ENCODE results near the gene C10orf71. TPM values are rescaled to one million over a fixed set of nuclear protein-coding genes. Genes with fewer than 3 reads are reported as not detected.

The C10orf71 gene
- total RNA-seq, 2 donors from 2014 or later: 0.15 TPM; not detected in 1

DNA sequence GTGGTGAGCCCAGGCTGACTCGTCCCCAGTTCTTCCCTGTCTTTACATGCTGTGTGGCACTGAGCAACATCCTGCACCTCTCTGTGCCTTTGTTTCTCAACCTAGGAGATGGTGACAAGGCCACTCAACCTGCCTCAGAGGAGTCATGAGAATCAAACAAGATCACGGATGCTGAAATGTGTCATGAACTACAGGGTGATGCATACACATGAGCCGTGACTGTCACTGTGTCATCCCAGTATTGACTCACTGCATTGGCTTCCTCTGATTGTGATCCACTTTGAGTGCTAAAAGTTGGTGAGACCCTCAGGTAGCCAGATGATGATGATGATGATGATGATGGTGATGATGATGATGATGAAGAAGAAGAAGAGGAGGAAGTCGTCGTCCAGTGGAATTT lies 11.5 kb downstream of the C10orf71 start:
- H3K27ac Mint-ChIP-seq: no peak overlapping the region
- H3K4me3 ChIP-seq (ENCODE audit: low read length): no peak overlapping the region
- 91 to 100% methylated on average over 3 to 5 of the region's 5 CpGs for WGBS, 2 experiments (ENCODE audit: insufficient coverage in 1 of 2, insufficient read length in 1 of 2)
- H3K27me3 ChIP-seq (ENCODE audit: control insufficient read depth, insufficient read depth, low read length, poor library complexity, severe bottlenecking): no peaks in the 10 kb centered on the region
- H3K9ac ChIP-seq (ENCODE audit: extremely low read depth, low read length, poor library complexity, severe bottlenecking): no peak overlapping the region
- H3K27ac ChIP-seq (ENCODE audit: low read depth, low read length): no peak overlapping the region
- H3K4me1 ChIP-seq (ENCODE audit: control insufficient read depth, insufficient read depth, low read length): no peaks in the 10 kb centered on the region
- H3K4me1 Mint-ChIP-seq: no peaks in the 10 kb centered on the region
- H3K9me3 Mint-ChIP-seq: no peaks in the 10 kb centered on the region
- TF ChIP-seq, protein P1, sequence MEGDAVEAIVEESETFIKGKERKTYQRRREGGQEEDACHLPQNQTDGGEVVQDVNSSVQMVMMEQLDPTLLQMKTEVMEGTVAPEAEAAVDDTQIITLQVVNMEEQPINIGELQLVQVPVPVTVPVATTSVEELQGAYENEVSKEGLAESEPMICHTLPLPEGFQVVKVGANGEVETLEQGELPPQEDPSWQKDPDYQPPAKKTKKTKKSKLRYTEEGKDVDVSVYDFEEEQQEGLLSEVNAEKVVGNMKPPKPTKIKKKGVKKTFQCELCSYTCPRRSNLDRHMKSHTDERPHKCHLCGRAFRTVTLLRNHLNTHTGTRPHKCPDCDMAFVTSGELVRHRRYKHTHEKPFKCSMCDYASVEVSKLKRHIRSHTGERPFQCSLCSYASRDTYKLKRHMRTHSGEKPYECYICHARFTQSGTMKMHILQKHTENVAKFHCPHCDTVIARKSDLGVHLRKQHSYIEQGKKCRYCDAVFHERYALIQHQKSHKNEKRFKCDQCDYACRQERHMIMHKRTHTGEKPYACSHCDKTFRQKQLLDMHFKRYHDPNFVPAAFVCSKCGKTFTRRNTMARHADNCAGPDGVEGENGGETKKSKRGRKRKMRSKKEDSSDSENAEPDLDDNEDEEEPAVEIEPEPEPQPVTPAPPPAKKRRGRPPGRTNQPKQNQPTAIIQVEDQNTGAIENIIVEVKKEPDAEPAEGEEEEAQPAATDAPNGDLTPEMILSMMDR (conservative IDR thresholded peaks at IDR 0.05): no peak
- no peak for DNase-seq
- no peak overlapping the region for H3K4me3 Mint-ChIP-seq
- no peaks in the 10 kb centered on the region for H3K36me3 Mint-ChIP-seq (ENCODE audit: low read depth)
- H3K9me3 ChIP-seq (ENCODE audit: control insufficient read depth, low read length): no peaks in the 10 kb centered on the region
- H3K36me3 ChIP-seq (ENCODE audit: control insufficient read depth, insufficient read depth, low read length): no peaks in the 10 kb centered on the region
- H3K27me3 Mint-ChIP-seq (ENCODE audit: insufficient read depth): no peaks in the 10 kb centered on the region

DNA sequence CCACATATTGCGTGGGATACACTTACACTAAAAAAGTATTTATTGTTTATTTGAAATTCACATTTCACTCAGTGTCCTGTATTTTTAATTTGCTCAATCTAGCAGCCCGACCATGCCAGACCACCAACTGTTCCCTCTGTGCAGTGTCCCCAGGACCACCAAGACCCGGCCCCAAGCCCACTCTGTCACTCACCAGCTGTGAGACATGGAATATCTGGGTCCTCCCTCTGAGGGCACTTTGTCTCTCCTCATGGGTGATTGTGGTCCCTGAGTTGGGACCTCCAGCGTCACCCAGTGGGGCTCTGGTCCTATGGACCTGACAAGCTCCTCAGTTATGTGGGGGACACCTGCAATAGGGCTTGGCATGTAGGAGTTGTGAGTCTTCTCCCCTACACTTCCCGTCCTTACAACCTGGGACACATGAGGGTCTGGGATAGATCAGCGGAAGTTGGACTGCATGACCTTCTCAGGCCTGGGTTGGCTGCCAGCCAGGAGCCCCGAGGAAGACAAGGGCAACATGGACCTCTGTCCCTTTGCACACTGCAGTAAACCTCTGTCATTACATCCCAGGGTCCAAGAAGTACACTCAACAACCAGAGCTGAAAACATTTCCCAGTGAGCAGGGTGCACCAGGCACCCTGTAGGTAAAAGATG lies 12.1 kb downstream of the C10orf71 start:
- Mint-ChIP-seq H3K27me3 (ENCODE audit: insufficient read depth) (no peaks in the 10 kb centered on the region), H3K4me1 (no peaks in the 10 kb centered on the region), H3K4me3 (no peak overlapping the region), H3K27ac (no peak overlapping the region), H3K36me3 (ENCODE audit: low read depth) (no peaks in the 10 kb centered on the region), H3K9me3 (no peaks in the 10 kb centered on the region)
- Histone ChIP-seq H3K36me3 (ENCODE audit: control insufficient read depth, insufficient read depth, low read length) (no peaks in the 10 kb centered on the region), H3K4me3 (ENCODE audit: low read length) (no peak overlapping the region), H3K9ac (ENCODE audit: extremely low read depth, low read length, poor library complexity, severe bottlenecking) (no peak overlapping the region), H3K9me3 (ENCODE audit: control insufficient read depth, low read length) (no peaks in the 10 kb centered on the region), H3K4me1 (ENCODE audit: control insufficient read depth, insufficient read depth, low read length) (no peaks in the 10 kb centered on the region), H3K27me3 (ENCODE audit: control insufficient read depth, insufficient read depth, low read length, poor library complexity, severe bottlenecking) (no peaks in the 10 kb centered on the region), H3K27ac (ENCODE audit: low read depth, low read length) (no peak overlapping the region)
- DNase-seq: no peak
- TF ChIP-seq, protein P1 (conservative IDR thresholded peaks at IDR 0.05): no peak
- WGBS, 2 experiments (ENCODE audit: insufficient coverage in 1 of 2, insufficient read length in 1 of 2): 86 to 94% methylated on average over 3 to 6 of the region's 7 CpGs

DNA sequence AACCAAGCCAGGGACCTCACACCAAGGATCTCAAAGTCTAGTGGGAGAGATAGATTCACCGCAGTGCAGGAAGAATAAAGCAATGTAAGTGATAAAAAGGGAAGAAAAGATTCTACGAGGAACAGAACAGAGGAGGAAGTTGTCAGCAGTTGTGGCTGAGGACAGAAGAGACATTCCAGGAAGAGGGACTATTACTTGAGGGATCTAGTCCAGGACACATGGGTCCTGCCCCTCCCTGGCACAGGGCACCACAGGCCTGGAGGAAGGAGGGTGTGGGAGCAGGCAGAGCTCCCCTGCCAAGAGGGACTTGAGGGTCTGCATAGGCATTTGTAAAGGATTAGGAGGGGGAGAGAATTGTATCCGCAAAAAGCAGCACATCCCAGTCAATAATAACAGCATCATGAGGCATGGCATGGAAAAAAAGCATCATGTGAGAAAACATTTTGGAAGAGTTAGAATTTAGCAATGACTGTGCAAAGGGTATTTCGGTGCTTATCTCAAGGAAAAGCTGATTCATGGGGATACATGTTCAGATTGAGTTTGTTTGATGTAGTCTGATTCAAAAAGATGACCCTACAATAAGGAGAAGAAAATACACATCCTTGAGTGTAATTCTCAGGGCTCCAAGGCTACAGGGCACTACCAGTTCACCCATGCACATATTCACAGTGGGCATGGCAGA lies 12.7 kb downstream of the C10orf71 start:
- Histone ChIP-seq H3K27ac (ENCODE audit: low read depth, low read length) (no peak overlapping the region), H3K27me3 (ENCODE audit: control insufficient read depth, insufficient read depth, low read length, poor library complexity, severe bottlenecking) (no peaks in the 10 kb centered on the region), H3K4me1 (ENCODE audit: control insufficient read depth, insufficient read depth, low read length) (no peaks in the 10 kb centered on the region), H3K4me3 (ENCODE audit: low read length) (no peak overlapping the region), H3K9ac (ENCODE audit: extremely low read depth, low read length, poor library complexity, severe bottlenecking) (no peak overlapping the region), H3K9me3 (ENCODE audit: control insufficient read depth, low read length) (no peaks in the 10 kb centered on the region), H3K36me3 (ENCODE audit: control insufficient read depth, insufficient read depth, low read length) (no peaks in the 10 kb centered on the region)
- H3K36me3 Mint-ChIP-seq (ENCODE audit: low read depth): no peaks in the 10 kb centered on the region
- TF ChIP-seq, protein P1 (conservative IDR thresholded peaks at IDR 0.05): no peak
- H3K27ac Mint-ChIP-seq: no peak overlapping the region
- no peaks in the 10 kb centered on the region for H3K4me1 Mint-ChIP-seq
- DNase-seq: no peak
- H3K9me3 Mint-ChIP-seq: no peaks in the 10 kb centered on the region
- WGBS, 2 experiments (ENCODE audit: insufficient coverage in 1 of 2, insufficient read length in 1 of 2): 87 to 95% methylated on average over 4 of the region's 4 CpGs
- no peaks in the 10 kb centered on the region for H3K27me3 Mint-ChIP-seq (ENCODE audit: insufficient read depth)
- H3K4me3 Mint-ChIP-seq: no peak overlapping the region

Data from endodermal cell (in vitro differentiated cells).